T-helper 1 cell (primary cell): Measurements from ENCODE around the gene MED16.
A peak's percentile ranks its signal among the peaks of the same experiment; 100 is the strongest.
"Not testable (repeated sequence)": the region's sequence is repeated elsewhere in the genome, so short reads cannot be mapped to it uniquely, and the experiment has no call there.

Experiments
- DNase-seq, 5 donors: peaks; one replicate each; pipeline ENCODE4 v3.0.0-alpha.2; 2012 to 2020

MED16 gene

GRCh38 chr19:906480-906879 is 13.5 kb upstream of the MED16 start:
- DNase-seq: no peak

GRCh38 chr19:904545-904944 is 11.6 kb upstream of the MED16 start:
- no peak for DNase-seq

- DNase-seq: no peak
Observed at GRCh38 chr19:903266-903797, 10.3 kb upstream of the MED16 start.

GRCh38 chr19:902446-903226 is 9.6 kb upstream of the MED16 start:
- no peak for DNase-seq

GRCh38 chr19:902093-902370 is 9.0 kb upstream of the MED16 start:
- DNase-seq: no peak

- no peak for DNase-seq
Observed at GRCh38 chr19:901216-902092, 8.5 kb upstream of the MED16 start.

GRCh38 chr19:900302-901111 is 7.5 kb upstream of the MED16 start:
- DNase-seq: no peak

- no peak for DNase-seq
Observed at GRCh38 chr19:900043-900301, 7.0 kb upstream of the MED16 start.

GRCh38 chr19:899336-900042 is 6.5 kb upstream of the MED16 start:
- DNase-seq: no peak

- peak in 1 of 5 donors; percentile 38 for DNase-seq
Observed at GRCh38 chr19:898663-899062, 5.7 kb upstream of the MED16 start.

GRCh38 chr19:897442-898039 is 4.6 kb upstream of the MED16 start:
- DNase-seq: no peak

GRCh38 chr19:896999-897398 is 4.0 kb upstream of the MED16 start:
- no peak for DNase-seq

- DNase-seq: no peak
Observed at GRCh38 chr19:896434-896833, 3.4 kb upstream of the MED16 start.

- no peak for DNase-seq
Observed at GRCh38 chr19:892243-892893, 619 bp downstream of the MED16 start.

- DNase-seq: not testable (repeated sequence)
Observed at GRCh38 chr19:891421-892200, 1.4 kb downstream of the MED16 start.

- no peak for DNase-seq
Observed at GRCh38 chr19:890831-891230, 2.2 kb downstream of the MED16 start.

- DNase-seq: no peak
Observed at GRCh38 chr19:889662-890295, 3.2 kb downstream of the MED16 start.

GRCh38 chr19:888581-889385 is 4.2 kb downstream of the MED16 start:
- DNase-seq: peak in 2 of 5 donors; percentile 39 to 58

GRCh38 chr19:887599-887998 is 5.4 kb downstream of the MED16 start:
- no peak for DNase-seq

- DNase-seq: no peak
Observed at GRCh38 chr19:887072-887471, 5.9 kb downstream of the MED16 start.
